GM12865 (cell line): Measurements from ENCODE around the gene ALOX12B.
A peak's percentile ranks its signal among the peaks of the same experiment; 100 is the strongest.

Experiments
- DNase-seq: peaks from one replicate; pipeline ENCODE4 v3.0.0; 2010; ENCODE audit warnings: low read depth
- H3K4me3 ChIP-seq: 2 replicates; pipeline ENCODE4 v1.5.1; 2011; ENCODE audit warnings: mild to moderate bottlenecking, low read depth, low read length, control low read depth
- TF ChIP-seq, protein P1 (sequence below): IDR thresholded peaks from 2 replicates; pipeline ENCODE4 v1.5.1; 2011; ENCODE audit warnings: low read length, control low read depth, low read depth, inconsistent platforms; ENCODE audit not compliant: insufficient read depth; ENCODE audit errors: missing control alignments

The ALOX12B gene

DNA sequence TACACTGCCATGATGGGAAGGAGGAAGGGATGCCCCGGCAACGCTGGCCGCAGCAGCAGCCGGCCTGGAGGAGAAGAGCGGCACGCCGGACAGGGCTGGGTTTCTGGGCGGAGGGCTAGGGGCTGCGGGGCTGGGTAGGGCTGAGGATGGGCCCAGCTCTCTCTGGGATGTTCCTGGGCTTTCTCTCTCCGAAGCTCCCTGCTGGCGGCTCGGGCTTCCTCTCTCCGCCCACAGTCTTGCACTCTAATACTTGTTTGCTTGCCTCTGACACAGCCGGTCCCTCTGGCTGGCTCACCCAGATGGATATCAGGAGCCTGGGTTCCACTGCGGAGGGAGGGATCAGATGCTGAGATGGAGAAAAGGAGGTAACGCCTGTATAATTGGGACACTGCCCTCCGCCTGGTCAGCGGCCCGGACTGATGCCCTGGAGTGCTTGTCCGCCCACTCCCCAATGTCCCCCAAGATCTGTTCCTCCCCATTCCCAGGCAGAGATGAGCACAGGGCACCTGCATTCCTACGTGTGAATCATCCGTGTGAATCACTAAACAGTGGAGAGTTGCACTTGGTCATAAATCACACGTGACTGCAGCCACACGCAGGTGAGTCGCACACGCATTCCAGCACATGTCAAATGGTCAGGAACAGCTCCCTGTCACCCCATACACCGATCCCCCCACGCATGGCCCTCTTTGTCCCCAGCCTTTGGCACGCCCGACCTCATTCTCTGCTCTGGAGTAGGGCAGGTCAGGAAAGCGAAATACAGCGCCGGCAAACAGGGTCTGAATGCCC, 30.7 kb upstream of the ALOX12B start, which contains the start of gene ALOXE3:
ALOXE3 (minus strand) TSS at position 535 of the 789 bp plus-strand sequence; CDS start at position 11, 524 bp downstream.
- peak within 1 kb of the TSS; percentile 86 for H3K4me3 ChIP-seq
- no peak for DNase-seq
- TF ChIP-seq, protein P1, sequence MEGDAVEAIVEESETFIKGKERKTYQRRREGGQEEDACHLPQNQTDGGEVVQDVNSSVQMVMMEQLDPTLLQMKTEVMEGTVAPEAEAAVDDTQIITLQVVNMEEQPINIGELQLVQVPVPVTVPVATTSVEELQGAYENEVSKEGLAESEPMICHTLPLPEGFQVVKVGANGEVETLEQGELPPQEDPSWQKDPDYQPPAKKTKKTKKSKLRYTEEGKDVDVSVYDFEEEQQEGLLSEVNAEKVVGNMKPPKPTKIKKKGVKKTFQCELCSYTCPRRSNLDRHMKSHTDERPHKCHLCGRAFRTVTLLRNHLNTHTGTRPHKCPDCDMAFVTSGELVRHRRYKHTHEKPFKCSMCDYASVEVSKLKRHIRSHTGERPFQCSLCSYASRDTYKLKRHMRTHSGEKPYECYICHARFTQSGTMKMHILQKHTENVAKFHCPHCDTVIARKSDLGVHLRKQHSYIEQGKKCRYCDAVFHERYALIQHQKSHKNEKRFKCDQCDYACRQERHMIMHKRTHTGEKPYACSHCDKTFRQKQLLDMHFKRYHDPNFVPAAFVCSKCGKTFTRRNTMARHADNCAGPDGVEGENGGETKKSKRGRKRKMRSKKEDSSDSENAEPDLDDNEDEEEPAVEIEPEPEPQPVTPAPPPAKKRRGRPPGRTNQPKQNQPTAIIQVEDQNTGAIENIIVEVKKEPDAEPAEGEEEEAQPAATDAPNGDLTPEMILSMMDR = no peak

- peak overlapping the region; percentile 86; the same call in 1 of the 2 replicates for H3K4me3 ChIP-seq
- TF ChIP-seq, protein P1 = no peak
- DNase-seq = no peak
These were observed 30.0 kb upstream of the ALOX12B start for GRCh38 chr17:8117367-8117979.

- DNase-seq = no peak
- TF ChIP-seq, protein P1 = no peak
- no peak overlapping the region for H3K4me3 ChIP-seq
These were observed 29.3 kb upstream of the ALOX12B start for GRCh38 chr17:8116776-8117175.

- no peak overlapping the region for H3K4me3 ChIP-seq
- TF ChIP-seq, protein P1 = no peak
- DNase-seq = no peak
These were observed 23.4 kb upstream of the ALOX12B start for GRCh38 chr17:8110907-8111306.

DNA sequence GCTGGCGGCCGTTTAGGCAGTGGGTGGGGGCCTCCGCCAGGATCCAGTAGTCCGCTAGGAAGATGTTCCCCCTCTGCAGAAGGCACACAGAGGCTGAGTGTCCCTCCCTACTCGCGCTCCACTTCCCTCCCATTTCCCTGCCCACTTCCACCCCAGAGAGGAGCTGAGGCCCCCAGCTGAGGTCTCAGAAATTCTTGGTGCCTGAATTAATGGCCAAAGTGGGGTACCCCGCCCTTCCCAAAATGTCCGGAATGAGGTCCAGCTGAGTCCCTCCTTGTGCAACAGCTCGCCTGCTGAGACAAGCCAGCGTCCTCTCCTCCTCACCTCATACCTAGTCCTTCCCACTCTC, 22.9 kb upstream of the ALOX12B start:
- no peak overlapping the region for H3K4me3 ChIP-seq
- no peak for DNase-seq
- TF ChIP-seq, protein P1 = no peak

DNA sequence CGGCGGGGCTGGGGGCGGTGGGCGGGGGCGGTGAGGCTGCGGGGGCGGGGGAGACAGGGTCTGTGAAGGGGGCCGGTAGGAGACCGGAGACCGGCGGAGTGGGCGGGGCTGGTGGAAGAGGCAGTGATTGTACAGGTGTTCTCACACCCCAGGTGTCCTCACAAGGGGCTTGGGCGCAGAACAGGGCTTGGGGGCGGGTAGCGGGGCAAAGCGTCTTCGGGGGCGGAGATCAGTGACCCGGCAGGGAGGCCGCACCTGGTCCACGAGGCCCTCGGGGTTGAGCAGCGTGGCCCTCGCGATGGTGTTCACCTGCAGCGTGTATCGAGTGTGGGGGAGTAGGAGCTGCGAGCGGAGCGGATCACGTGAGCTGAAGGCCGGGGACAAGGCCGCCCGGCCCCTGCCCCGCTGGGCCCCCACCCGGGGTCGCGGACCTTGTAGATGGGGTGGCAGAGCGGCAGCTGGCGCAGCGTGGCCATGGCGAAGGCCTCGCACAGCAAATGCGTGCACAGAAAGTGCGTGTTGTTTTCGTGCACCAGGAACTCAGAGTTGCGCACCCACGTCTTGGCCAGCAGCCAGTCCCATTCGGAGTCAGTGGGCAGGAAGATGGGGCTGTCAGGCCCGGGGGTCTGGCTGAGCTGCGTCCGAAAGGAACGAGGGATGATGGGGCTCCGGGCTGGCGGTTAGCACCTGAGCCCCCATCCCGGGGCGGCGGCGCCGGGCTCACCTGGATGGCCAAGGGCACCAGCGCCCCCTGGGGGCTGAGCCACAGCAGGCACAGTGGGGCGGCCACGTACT, 22.3 kb upstream of the ALOX12B start:
- no peak overlapping the region for H3K4me3 ChIP-seq
- TF ChIP-seq, protein P1 = peak; percentile 90
- DNase-seq = peak; percentile 73
